Ecto neural progenitor cell (in vitro differentiated cells): ENCODE measurements around the gene PDE8A.
"Not testable (repeated sequence)": the region's sequence is repeated elsewhere in the genome, so short reads cannot be mapped to it uniquely, and the experiment has no call there.

ENCODE experiments used
- DNase-seq: peaks from one replicate; pipeline ENCODE4 v3.0.0-alpha.2; 2018; ENCODE audit warnings: low spot score

The PDE8A gene

DNA sequence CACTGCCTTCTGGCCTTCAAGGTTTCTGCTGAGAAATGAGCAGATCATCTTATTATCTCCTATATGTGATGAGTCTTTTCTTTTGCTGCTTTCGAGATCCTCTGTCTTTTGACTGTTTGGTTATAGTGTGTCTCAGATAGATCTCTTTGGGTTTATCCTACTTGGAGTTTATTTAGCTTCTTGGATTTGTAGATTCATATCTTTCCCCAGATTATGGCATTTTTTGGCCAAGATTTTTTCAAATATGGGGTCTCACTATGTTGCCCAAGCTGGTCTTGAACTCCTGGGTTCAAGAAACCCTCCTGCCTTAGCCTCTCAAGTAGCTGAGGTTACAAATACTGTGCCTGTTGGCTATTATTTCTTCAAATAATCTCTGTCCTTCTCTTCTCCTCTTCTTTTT is 150.3 kb downstream of the PDE8A start:
- DNase-seq: no peak

DNA sequence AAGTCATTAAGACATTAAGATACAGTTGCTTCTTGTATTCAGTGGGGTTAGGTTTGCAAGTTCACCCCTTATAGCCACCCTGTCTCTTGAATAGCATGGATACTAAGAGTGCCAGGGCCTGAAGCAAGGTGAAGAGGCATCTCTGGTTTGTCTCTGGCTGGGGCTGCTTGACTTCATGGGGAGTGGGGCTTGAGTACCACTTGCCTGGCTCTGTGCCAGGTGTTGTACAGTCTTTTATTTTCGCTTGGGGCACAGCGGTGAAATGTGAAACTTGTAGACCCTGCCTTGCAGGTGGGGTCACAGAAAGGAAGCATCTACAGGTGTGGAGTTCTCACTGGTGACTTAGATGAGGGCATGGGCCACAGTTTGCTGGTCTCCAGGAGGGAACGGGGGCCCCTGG is 152.1 kb downstream of the PDE8A start:
- DNase-seq: no peak

DNA sequence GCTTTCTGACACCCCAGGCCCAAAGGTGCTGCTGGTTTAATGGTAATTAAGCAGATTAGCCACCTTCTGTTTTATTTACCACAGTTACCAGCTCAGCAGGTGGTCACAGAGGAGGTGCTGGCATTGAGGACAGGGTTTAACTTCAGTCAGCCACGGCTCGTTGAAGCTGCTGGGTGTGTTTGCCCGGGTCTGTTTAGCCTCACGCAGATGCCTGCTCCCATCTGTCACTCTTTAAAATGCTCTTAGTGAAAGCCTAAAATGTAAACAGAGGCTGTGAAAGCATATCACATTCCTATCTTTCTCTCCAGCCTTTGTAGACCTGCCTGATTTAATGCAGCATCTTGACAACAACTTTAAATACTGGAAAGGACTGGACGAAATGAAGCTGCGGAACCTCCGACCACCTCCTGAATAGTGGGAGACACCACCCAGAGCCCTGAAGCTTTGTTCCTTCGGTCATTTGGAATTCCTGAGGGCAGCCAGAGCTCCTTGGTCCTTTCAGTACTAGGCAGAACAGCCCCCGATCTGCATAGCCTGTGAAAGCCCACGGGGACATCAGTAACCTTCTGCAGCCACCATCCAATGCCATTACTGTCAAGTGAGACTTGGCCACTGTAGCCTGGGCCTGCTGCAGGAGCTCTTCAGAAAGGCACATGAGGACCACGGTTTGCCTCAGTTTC is 156.0 kb downstream of the PDE8A start:
- DNase-seq: no peak

DNA sequence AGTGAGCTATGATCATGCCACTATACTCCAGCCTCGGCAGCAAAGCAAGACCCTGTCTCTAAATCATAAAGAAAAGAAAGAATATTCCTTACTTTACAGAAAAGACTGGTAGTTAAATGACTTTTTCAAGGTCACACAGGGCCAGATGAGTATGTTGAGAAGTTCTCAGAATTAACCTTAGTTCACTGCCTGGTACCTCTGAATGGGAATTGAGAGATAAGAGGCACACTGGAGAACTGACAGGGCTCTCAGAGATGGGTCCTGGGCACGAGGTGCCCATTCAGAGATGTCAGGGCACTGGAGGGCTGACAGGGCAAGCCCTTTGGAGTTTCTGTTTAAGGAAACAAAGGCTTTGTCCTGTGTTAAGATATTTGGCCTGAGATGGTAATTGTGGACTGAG is 157.7 kb downstream of the PDE8A start:
- DNase-seq: no peak

DNA sequence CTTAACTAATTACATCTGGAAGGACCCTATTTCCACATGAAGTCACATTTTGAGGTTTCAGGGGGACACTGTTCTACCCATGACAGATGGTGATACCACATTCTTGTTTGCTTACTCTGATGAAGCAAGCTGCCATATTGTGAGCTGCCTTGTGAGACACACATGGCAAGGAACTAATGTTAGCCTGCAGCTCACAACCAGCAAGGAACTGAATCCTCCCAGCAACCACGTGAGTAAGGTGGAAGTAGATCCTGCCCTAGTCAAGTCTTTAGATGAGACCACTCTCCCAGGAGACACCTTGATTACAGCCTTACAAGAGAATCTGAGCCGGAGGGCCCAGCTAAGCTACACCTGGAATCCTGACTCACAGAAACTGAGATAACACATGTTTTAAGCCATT is 160.1 kb downstream of the PDE8A start:
- no peak for DNase-seq

DNA sequence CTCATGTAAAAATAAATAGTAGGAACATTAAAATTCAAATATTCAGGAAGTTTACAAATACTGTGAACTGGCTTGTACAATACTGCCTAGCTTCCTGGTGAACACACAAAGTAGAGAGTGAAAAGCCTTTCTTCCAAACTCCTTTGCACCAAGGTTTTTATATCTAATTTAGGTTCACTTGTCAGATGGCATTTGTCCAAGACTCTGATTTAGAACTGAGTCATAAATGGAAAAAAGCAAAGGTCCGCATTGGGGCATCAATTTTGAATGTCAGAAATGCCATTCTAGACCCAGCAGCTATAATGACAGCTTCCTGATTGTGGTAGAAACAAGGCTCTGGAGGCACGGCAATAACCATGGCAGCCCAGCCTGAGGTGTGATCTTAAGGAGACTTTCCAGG is 160.7 kb downstream of the PDE8A start:
- DNase-seq: no peak

DNA sequence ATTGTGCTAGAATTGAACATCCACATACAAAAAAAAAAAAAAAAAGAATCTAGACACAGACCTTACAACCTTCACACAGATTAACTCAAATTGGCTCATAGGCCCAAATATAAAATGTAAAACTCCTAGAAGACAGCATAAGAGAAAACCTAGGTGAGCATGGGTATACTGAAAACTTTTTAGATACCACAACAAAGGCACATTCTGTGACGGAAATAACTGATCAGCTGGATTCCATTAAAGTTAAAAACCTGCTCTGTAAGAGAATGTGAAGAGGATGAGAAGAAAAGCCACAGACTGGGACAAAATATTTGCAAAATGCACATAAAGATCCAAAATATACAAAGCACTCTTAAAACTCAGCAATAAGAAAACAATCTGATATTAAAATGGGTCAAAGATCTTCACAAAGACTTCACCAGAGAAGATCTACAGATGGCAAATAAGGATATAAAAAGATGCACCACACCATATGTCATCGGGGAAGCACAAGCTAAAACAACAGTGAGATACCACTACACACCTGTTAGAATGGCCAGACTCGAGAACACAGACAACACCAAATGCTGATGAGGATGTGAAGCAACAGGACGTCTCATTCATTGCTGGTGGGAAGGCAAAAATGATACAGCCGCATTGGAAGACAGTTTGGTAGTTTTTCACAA is 167.9 kb downstream of the PDE8A start:
- no peak for DNase-seq

DNA sequence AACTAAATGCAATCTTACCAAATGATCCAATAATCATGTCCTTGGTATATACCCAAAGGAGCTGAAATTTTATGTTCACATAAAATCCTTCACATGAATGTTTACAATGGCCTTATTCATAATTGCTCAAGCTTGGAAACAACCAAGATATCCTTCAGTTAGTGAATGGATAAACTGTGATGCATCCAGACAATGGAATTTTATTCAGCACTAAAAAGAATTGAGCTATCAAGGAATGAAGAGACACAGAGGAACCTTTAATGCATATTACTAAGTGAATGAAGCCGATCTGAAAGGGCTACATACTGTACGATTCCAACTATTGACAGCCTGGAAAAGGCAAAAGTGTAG is 168.4 kb downstream of the PDE8A start:
- DNase-seq: no peak

DNA sequence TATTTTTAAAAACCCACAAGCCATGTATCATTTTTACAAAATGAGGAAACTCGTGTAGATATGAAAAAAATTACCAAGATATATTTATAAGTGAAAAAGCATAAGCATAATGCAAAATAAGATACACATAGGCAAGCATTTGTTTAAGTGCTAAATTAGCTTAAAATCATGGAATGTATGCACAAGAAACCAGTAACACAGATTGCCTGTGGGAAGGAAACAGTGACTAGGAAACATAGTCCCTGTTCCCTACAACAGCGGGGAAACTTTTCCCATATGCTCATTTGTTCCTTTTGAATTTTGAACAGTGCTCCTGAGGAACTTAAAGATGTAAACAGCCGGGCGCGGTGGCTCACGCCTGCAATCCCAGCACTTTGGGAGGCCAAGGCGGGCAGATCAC is 169.5 kb downstream of the PDE8A start:
- no peak for DNase-seq

DNA sequence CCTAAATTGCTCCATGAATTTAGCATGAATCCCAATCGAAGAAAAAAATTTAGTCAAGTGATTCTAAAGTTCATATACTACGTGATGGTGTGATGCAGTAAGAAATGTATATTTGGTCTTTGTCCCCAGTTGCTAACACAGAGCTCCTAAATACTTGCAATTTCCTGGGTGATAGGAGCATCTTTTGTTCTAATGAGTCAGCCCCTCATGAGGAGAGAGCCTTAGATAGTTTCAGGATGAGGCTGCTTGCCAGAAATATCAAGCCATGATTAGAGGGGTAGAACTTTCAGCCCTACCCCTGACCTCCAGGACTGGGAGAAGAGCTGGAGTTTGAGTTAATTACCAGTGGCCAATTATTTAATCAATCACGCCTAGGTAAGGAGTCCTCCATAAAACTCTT is 170.2 kb downstream of the PDE8A start:
- no peak for DNase-seq

DNA sequence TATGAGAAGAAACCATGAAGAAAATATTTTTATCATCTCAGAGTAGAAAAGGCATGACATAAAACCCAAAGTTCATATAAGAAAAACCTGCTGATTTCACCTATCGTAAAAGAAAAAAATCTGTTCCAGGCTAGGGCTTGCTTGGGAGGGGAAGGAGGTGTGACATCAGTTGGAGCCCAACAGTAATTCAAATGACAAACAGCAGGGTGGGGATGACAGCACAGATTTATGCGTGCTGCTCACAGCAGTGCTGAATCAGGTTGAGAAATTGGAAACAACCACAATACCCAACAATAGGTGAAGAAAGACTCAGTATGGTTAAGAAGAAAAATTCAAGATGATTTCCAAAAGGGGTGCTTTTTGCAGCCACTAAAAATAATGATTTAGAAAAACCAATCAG is 172.4 kb downstream of the PDE8A start:
- DNase-seq: no peak

DNA sequence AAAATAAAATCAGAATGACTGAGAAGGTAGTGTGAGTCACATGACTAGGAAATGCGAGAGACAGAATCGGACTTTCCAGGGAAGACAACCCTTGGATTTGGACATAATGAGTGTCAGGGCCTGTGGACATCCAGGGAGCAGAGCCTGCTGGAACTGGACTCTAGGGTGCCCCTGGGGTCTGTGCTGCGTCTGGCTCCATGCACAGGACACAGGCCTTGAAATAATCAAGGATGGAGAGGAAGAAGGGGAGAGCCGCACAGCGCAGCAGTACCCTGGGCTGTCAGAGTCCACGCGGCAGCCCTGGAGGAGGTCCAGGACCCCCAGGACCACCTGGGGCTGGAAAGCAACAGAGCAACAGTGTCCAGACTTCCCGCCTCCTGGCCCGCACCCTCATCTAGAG is 173.7 kb downstream of the PDE8A start:
- DNase-seq: no peak

DNA sequence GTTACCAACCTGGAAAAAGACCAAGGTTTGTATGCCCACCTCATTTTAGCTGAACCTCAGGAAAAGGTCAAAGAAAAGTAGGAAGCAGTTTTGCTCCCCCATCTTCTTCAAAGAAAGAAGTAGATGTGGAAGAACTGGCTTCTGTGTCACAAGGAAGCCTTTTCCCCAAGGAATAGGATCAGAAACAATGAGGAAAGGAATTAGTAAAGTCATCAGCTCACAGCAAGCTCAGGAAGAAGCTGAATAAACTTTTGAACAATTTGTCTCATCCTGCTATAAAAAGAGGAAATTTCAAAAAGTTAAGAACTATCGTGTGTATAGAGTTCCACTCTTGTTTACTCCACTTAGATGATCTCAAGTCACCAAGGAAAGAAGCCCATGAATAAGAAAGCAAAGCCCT is 174.2 kb downstream of the PDE8A start:
- DNase-seq: no peak

DNA sequence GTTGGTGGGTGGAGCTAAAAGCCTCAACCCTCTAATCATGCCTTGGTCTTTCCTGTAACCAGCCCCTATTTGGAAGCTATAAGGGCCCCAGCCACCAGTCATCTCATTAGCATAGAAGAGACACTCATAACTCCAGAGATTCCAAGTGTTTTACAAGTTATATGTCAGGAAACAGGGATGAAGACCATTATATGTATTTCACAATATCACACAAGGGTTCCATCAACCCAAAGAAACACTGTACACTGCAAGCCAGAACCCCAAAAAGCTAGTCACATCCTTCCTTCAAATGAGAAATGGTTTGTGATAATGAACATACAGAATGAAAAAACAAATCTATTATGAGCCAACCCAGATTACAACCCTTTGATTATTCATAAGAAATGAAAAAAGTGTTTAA is 175.7 kb downstream of the PDE8A start:
- DNase-seq: no peak

DNA sequence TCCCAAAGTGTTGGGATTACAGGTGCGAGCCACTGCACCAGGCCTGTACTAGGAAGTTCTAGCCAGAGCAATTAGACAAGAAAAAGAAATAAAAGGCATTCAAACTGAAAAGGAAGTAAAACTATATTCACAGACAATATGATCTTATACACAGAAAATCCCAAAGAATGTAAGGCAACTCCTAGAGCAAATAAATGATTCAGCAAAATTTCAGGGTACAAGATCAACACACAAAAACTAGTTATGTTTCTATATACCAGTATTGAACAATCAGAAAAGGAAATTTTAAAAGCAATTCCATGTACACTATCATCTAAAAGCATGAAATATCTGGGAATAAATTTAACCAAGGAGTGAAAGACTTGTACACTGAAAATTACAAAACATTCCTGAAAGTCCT is 180.6 kb downstream of the PDE8A start:
- no peak for DNase-seq

DNA sequence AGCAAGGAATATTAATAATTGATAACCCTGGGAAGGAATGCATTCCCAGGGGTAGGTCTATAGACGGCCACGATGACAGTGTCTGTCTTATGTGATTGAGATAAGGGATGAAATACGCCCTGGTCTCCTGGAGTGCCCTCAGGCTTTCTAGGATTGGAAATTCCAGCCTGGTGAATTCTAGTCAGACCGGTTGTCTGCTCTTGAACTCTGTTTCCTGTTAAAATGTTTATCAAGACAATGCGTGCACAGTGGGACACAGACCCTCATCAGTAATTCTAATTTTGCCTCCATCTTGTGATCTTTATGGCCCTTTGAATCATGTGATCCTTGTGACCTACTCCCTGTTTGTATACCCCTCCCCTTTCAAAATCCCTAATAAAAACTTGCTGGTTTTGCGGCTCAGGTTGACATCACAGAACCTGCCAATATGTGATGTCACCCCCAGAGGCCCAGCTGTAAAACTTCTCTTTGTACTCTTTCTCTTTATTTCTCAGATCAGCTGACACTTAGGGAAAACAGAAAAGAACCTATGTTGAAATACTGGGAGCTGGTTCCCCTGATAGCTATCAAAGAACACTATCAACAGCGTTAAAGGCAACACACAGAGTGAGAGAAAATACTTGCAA is 183.3 kb downstream of the PDE8A start:
- no peak for DNase-seq

DNA sequence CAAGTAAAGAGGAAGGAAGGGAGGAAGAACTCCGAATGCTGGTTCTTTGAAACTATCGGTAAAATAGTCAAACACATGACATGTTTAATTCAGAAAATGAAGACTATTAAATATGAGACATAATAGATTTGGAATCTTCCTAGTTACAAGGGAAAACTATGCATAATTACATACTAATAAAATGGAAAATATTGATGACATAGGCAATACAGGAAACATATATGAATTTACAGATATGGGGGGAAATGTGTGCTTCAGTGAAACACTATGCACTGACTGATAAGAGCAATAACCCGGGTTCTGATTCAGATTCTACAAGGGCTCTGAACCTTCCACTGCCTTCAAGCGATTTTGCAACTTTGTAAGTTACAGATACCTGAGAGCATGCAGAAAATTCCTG is 185.9 kb downstream of the PDE8A start:
- no peak for DNase-seq

DNA sequence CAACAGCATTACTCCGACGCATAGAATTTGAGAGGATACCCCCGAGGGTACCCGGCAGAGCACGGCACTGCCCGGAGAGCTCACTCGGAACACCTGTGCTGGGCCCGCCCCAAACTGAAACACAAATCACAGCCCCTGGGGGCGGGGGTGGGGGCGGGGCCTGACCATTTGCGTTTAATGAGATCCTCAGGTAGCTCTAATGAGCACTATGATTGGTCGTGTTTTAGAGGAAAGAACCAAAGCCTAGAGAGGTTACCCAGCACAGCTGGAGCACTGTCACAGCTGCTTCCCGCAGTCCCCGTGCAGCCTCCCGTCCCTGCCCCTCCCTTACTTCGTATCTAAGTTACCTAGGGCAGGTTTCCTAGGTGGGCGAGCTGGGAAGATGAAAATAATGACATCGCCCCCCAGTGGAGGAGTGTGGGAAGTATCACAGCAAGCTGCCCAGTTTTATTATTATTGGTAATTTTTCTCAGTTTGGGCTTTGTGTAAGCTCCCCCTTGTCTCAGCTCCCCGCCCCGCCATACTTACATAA is 187.1 kb downstream of the PDE8A start:
- peak; percentile 57 for DNase-seq

DNA sequence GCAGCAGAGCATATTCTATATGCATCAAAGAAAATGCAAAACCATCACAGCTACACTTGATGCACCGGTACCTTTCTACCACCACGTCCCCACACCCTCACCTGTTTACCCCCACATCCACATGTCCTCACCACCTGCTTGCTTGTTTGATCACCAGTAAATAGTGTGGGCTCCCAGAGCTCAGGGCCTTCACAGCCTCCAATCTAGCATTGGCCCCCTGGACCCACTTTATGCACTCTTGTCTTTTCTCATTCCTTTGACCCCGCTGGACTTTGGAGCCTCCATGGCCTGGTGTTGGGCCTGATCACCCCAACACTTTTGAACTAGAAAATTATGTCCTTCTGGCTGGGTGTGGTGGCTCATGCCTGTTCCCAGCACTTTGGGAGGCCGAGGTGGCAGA is 190.1 kb downstream of the PDE8A start:
- no peak for DNase-seq

DNA sequence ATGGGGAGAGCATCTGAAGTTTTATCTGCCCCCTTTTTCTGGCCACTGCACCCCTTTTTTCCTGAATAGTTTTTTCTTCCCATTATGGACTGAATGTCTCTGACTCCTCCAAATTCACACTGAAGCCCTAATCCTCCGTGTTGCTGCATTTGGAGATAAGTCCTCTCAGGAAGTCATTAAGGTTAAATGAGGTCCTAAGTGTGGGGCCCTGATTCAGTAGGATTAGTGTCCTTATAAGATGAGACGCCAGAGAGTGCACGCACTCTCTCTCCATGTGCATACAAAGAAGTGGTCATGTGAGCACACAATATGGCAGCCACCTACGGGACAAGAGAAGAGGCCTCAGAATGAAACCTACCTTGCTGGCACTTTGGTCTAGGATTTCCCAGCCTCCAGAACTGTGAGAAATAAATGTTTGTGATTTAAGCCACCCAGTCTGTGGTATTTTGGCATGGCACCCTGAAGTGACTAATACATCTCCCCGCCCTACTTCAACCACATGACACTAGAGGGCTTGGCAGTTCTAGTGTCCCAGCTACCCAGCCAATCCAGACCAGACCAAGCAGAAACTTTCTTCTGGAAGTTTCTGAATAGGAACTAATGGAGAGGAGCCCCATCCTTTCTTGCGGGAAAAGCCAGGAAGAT is 191.3 kb downstream of the PDE8A start:
- DNase-seq: no peak

DNA sequence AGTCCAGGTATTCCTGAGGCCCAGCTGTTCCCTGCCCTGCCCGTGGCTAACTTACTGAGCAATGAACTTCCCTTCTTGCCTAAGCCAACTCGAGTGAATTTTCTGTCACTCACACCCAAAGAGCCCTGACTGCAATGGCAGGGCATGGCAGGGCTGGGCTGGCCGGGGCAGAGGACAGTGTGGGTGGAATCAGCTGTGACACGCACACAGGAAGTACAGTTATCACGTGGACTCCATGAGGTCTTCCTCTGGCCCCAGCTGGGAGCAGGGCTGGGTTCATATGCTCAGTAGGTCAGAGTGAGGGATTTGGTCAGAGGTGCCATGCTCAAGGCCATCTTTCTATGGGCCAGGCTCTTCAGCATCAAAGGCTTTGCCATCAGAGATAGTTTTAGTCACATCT is 192.0 kb downstream of the PDE8A start:
- DNase-seq: not testable (repeated sequence)

DNA sequence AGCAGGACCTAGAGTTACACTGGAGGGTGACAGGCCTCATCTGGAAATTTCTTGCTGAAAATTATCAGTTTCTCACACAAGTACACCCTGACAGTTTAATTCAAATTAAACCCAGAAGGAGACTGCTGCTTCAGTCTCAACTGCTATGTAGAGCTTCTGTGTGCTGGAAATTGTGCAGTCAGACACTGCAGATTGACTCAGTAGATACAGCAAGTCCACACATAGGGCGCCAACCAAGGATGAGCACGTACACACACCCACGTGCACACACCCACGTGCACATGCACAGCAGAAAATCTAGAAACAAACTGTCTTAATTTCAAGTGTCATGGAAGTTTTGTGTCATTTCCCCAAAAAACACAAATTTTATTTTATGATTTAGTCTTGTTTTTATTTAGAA is 192.9 kb downstream of the PDE8A start:
- no peak for DNase-seq

DNA sequence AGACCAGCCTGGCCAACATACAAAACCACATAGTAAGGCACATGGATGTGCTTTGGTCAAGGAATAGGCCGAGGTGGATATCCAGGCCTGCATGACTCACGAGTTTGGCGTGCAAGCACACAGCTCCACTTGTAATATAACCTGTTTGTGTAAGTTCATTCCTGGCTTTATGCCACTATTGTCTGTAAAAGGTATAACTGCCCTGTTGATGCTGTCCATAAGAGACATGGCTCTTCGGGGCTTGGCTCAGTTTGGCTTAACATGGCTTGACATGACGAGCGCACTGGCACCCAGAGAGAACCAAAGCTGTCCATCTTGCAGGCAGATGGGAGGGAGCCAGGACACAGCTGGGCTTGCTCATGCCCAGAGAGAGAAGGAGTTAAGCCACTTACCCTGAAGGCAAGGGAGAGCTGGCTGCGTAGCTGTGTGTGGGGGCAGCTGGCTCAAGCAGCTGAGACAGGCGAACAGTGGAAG is 195.4 kb downstream of the PDE8A start:
- not testable (repeated sequence) for DNase-seq
